Spleen (tissue), 11 donors: Measurements from ENCODE around the gene NSUN6. TPM values are rescaled to one million over a fixed set of nuclear protein-coding genes. Genes with fewer than 3 reads are reported as not detected.

Experiments used
- DNase-seq: peaks from one replicate; pipeline ENCODE4 v3.0.0-alpha.2; 2020
- H3K27ac ChIP-seq, 8 donors: fragments of 200-600 bp; sonication (generic) in 7 of 8; 1 replicate in 4 of 8; 2 replicates in 4 of 8; pipeline versions ENCODE4 v1.5.0 to v1.8.0; 2016 to 2021; ENCODE audit warnings: inconsistent platforms in 4 of 8, mild to moderate bottlenecking in 4 of 8, moderate library complexity in 1 of 8
- H3K27me3 ChIP-seq, 7 donors: fragments of 200-600 bp; sonication (generic) in 6 of 7; replicated peaks in 1 of 7; 1 replicate in 4 of 7; 2 replicates in 3 of 7; pipeline versions ENCODE4 v1.5.0 to v1.8.0; 2016 to 2021; ENCODE audit warnings: inconsistent platforms in 3 of 7, mild to moderate bottlenecking in 1 of 7
- H3K36me3 ChIP-seq, 6 donors: fragments of 200-600 bp; sonication (generic) in 5 of 6; 1 replicate in 4 of 6; 2 replicates in 2 of 6; pipeline versions ENCODE4 v1.5.0 to v1.8.0; 2016 to 2021; ENCODE audit warnings: inconsistent platforms in 2 of 6
- H3K4me1 ChIP-seq, 6 donors: fragments of 200-600 bp; sonication (generic) in 5 of 6; 1 replicate in 3 of 6; 2 replicates in 3 of 6; pipeline versions ENCODE4 v1.5.0 to v1.8.0; 2016 to 2021; ENCODE audit warnings: inconsistent platforms in 3 of 6
- H3K4me3 ChIP-seq, 8 donors: fragments of 200-600 bp; sonication (generic) in 7 of 8; 1 replicate in 4 of 8; 2 replicates in 4 of 8; pipeline versions ENCODE4 v1.5.0 to v1.8.0; 2016 to 2021; ENCODE audit warnings: inconsistent platforms in 4 of 8, mild to moderate bottlenecking in 4 of 8, moderate library complexity in 2 of 8
- H3K9me3 ChIP-seq, 8 donors: fragments of 200-600 bp; sonication (generic) in 7 of 8; 1 replicate in 4 of 8; 2 replicates in 4 of 8; pipeline versions ENCODE4 v1.5.0 to v1.8.0; 2016 to 2021; ENCODE audit warnings: inconsistent platforms in 4 of 8
- CTCF ChIP-seq, 11 experiments: fragments of 200-600 bp in 7 of 11; fragments of 450-650 bp in 4 of 11; sonication (generic) in 4 of 11; IDR thresholded peaks in 8 of 11; conservative IDR thresholded peaks in 3 of 11; 1 replicate in 7 of 11; 2 replicates in 4 of 11; pipeline versions ENCODE4 v1.4.0 to v1.8.0; 2016 to 2021; ENCODE audit warnings: antibody characterized with exemption in 11 of 11, inconsistent platforms in 4 of 11, mild to moderate bottlenecking in 1 of 11
- POLR2A ChIP-seq, 3 donors: fragments of 450-650 bp; IDR thresholded peaks; one replicate each; pipeline ENCODE4 v1.5.1; 2017; ENCODE audit warnings: antibody characterized with exemption in 3 of 3, mild to moderate bottlenecking in 1 of 3
- POLR2AphosphoS5 ChIP-seq, 3 donors: sonication (generic); formaldehyde crosslinking; IDR thresholded peaks; one replicate each; pipeline ENCODE4 v1.5.1; 2017; ENCODE audit warnings: antibody characterized with exemption in 3 of 3
- WGBS, 5 donors: extraction: QIAGEN DNeasy Blood & Tissue Kit in 3 of 5; methylation state at CpG; one replicate each; pipeline versions ENCODE4 v1.1.5 to v1.1.7; 2013 to 2018; 5-methylcytosine and 5-hydroxymethylcytosine counted together
- intact Hi-C: fragments of 100-400 bp; cut with DNase I; formaldehyde crosslinking; loops from one replicate; pipeline ENCODE4 v1.15.0; 2023; ENCODE audit warnings: low total_unique reads
- polyA plus RNA-seq, 3 donors: library from polyadenylated mRNA; stranded (reverse); fragments of 200-250 nt; gene quantifications; one replicate each; pipeline ENCODE4 v1.2.1, GENCODE V29; 2013
- total RNA-seq, 7 donors: library from RNA; depleted of rRNA in 3 of 7; stranded (reverse); fragments of >200 nt in 3 of 7; fragmentation: NEBNext Ultra II Directional in 4 of 7; extraction: Animal tissue kit (Norgen Biotek cat#: 25700) in 4 of 7; gene quantifications; one replicate each; pipeline versions ENCODE4 v1.1.0 to v1.2.1, GENCODE V29; 2016 to 2021
- donor health status: healthy with polysubstance abuse.
- donor health status: DM: no; HTN: no; CAD: no; lungs with moderate emphysema.
- donor health status: DM: no; HTN: no; CAD: no.
- donor health status: Bipolar disorder and iron deficiency.
- donor health status: healthy.
- donor health status: DM: no; HTN: no; CAD: no.
- donor health status: DM: yes; HTN: yes; CAD: no.

NSUN6 gene
- total and polyA plus RNA-seq, 10 donors = 6.4 to 25.8 (median 15.6) TPM

- intact Hi-C loops = no loop called here
- TF ChIP-seq POLR2A (IDR thresholded peaks at IDR 0.05) (no peak), POLR2AphosphoS5 (IDR thresholded peaks at IDR 0.05) (no peak), CTCF (IDR thresholded peaks at IDR 0.05 in 8 of 11, conservative IDR thresholded peaks at IDR 0.05 in 3 of 11) (no peak)
- Histone ChIP-seq H3K4me1 (no peaks in the 10 kb centered on the region), H3K27me3 (no peaks in the 10 kb centered on the region), H3K36me3 (peaks cover 0 to 78% (median 36%) of the 10 kb centered on the region in 6 donors), H3K4me3 (no peak overlapping the region), H3K9me3 (no peaks in the 10 kb centered on the region), H3K27ac (no peak overlapping the region)
- DNase-seq = no peak
Measured at GRCh38 chr10:18540195-18540594, 111.2 kb downstream of the NSUN6 start.

GRCh38 chr10:18539335-18539734, 112.1 kb downstream of the NSUN6 start:
- TF ChIP-seq POLR2A (IDR thresholded peaks at IDR 0.05) = no peak
- TF ChIP-seq POLR2AphosphoS5 (IDR thresholded peaks at IDR 0.05) = no peak
- no peak for TF ChIP-seq CTCF (IDR thresholded peaks at IDR 0.05 in 8 of 11, conservative IDR thresholded peaks at IDR 0.05 in 3 of 11)

GRCh38 chr10:18533896-18534295, 117.5 kb downstream of the NSUN6 start:
- no peaks in the 10 kb centered on the region for H3K27me3 ChIP-seq
- no peaks in the 10 kb centered on the region for H3K4me1 ChIP-seq
- intact Hi-C loops = no loop called here
- peaks cover 0 to 9% (median 0%) of the 10 kb centered on the region in 8 donors for H3K9me3 ChIP-seq
- 83 to 92% (median 90%) methylated on average over 5 of the region's 5 CpGs for WGBS, 5 donors
- H3K36me3 ChIP-seq = peaks cover 0 to 37% (median 2%) of the 10 kb centered on the region in 6 donors
- no peak for TF ChIP-seq CTCF (IDR thresholded peaks at IDR 0.05 in 8 of 11, conservative IDR thresholded peaks at IDR 0.05 in 3 of 11)
- TF ChIP-seq POLR2AphosphoS5 (IDR thresholded peaks at IDR 0.05) = no peak
- no peak for TF ChIP-seq POLR2A (IDR thresholded peaks at IDR 0.05)
- H3K27ac ChIP-seq = no peak overlapping the region
- no peak for DNase-seq
- H3K4me3 ChIP-seq = peak overlapping the region in 1 of 8 donors; percentile 27

More at GRCh38 chr10:18539335-18539734, 112.1 kb downstream of the NSUN6 start:
- no peaks in the 10 kb centered on the region for H3K4me1 ChIP-seq
- H3K27me3 ChIP-seq = no peaks in the 10 kb centered on the region
- H3K36me3 ChIP-seq = peaks cover 0 to 70% (median 30%) of the 10 kb centered on the region in 6 donors
- H3K4me3 ChIP-seq = no peak overlapping the region
- H3K9me3 ChIP-seq = no peaks in the 10 kb centered on the region
- intact Hi-C loops = no loop called here
- DNase-seq = peak; percentile 66
- 90 to 95% (median 91%) methylated on average over 21 to 22 of the region's 22 CpGs for WGBS, 5 donors
- no peak overlapping the region for H3K27ac ChIP-seq

- DNase-seq = no peak
- Histone ChIP-seq H3K27ac (no peak overlapping the region), H3K4me1 (no peaks in the 10 kb centered on the region), H3K27me3 (no peaks in the 10 kb centered on the region), H3K9me3 (peaks cover 0 to 9% (median 0%) of the 10 kb centered on the region in 8 donors), H3K4me3 (no peak overlapping the region), H3K36me3 (peaks cover 0 to 28% (median 0%) of the 10 kb centered on the region in 6 donors)
- TF ChIP-seq CTCF (IDR thresholded peaks at IDR 0.05 in 8 of 11, conservative IDR thresholded peaks at IDR 0.05 in 3 of 11) (no peak), POLR2AphosphoS5 (IDR thresholded peaks at IDR 0.05) (no peak), POLR2A (IDR thresholded peaks at IDR 0.05) (no peak)
- 89 to 95% (median 93%) methylated on average over 7 of the region's 7 CpGs for WGBS, 5 donors
- intact Hi-C loops = no loop called here
Measured at GRCh38 chr10:18532881-18533535, 118.4 kb downstream of the NSUN6 start.
